ENCODE measurements around the gene VSIG10L2.

The VSIG10L2 gene

GRCh38 chr11:125951731-125952130 is 5.9 kb downstream of the VSIG10L2 start:
- ATAC-seq: peak; percentile 55
- no peak for TF ChIP-seq RARB (CRISPR knock-in tag; IDR thresholded peaks at IDR 0.05)
- TF ChIP-seq ZFP3 (CRISPR knock-in tag; IDR thresholded peaks at IDR 0.05): no peak
- TF ChIP-seq TOX (CRISPR knock-in tag; IDR thresholded peaks at IDR 0.05; ENCODE audit: borderline replicate concordance): no peak
- no peak for TF ChIP-seq BACH2 (CRISPR knock-in tag; IDR thresholded peaks at IDR 0.05; ENCODE audit: borderline replicate concordance)
- TF ChIP-seq TCF4 (CRISPR knock-in tag; IDR thresholded peaks at IDR 0.05; ENCODE audit: borderline replicate concordance): no peak
- no peak for TF ChIP-seq ZNF8 (CRISPR knock-in tag; IDR thresholded peaks at IDR 0.05)
- no peak for TF ChIP-seq ZNF70 (CRISPR knock-in tag; IDR thresholded peaks at IDR 0.05)

- ATAC-seq: no peak
- TF ChIP-seq CSDC2 (CRISPR knock-in tag; IDR thresholded peaks at IDR 0.05): no peak
Observed at GRCh38 chr11:125952559-125952958, 6.7 kb downstream of the VSIG10L2 start.

- no peak for TF ChIP-seq ISL1 (CRISPR knock-in tag; IDR thresholded peaks at IDR 0.05)
- TF ChIP-seq GLIS3 (CRISPR knock-in tag; IDR thresholded peaks at IDR 0.05): no peak
- TF ChIP-seq TOX (CRISPR knock-in tag; IDR thresholded peaks at IDR 0.05; ENCODE audit: borderline replicate concordance): no peak
- no peak for TF ChIP-seq TCF4 (CRISPR knock-in tag; IDR thresholded peaks at IDR 0.05; ENCODE audit: borderline replicate concordance)
- no peak for TF ChIP-seq OSR1 (CRISPR knock-in tag; IDR thresholded peaks at IDR 0.05)
- TF ChIP-seq TSHZ2 (CRISPR knock-in tag; IDR thresholded peaks at IDR 0.05): no peak
- TF ChIP-seq ESRRG (CRISPR knock-in tag; IDR thresholded peaks at IDR 0.05): no peak
- no peak for TF ChIP-seq RARB (CRISPR knock-in tag; IDR thresholded peaks at IDR 0.05)
- no peak for TF ChIP-seq ARNTL (CRISPR knock-in tag; IDR thresholded peaks at IDR 0.05; ENCODE audit: borderline replicate concordance, low read depth)
- no peak for TF ChIP-seq BACH2 (CRISPR knock-in tag; IDR thresholded peaks at IDR 0.05; ENCODE audit: borderline replicate concordance)
- TF ChIP-seq PPARA (CRISPR knock-in tag; IDR thresholded peaks at IDR 0.05; ENCODE audit: borderline replicate concordance): no peak
- no peak for TF ChIP-seq ZFP30 (CRISPR knock-in tag; IDR thresholded peaks at IDR 0.05)
- TF ChIP-seq ZC3H10 (CRISPR knock-in tag; IDR thresholded peaks at IDR 0.05): no peak
- no peak for TF ChIP-seq CREB5 (CRISPR knock-in tag; IDR thresholded peaks at IDR 0.05; ENCODE audit: low read depth)
- ATAC-seq: peak; percentile 6; the same call in 1 of the 3 replicates
Observed at GRCh38 chr11:125952973-125953372, 7.1 kb downstream of the VSIG10L2 start.

- no peak for ATAC-seq
- TF ChIP-seq ZFP30 (CRISPR knock-in tag; IDR thresholded peaks at IDR 0.05) (no peak), CSDC2 (CRISPR knock-in tag; IDR thresholded peaks at IDR 0.05) (no peak), OSR1 (CRISPR knock-in tag; IDR thresholded peaks at IDR 0.05) (no peak), ZNF8 (CRISPR knock-in tag; IDR thresholded peaks at IDR 0.05) (no peak), CSRNP3 (CRISPR knock-in tag; IDR thresholded peaks at IDR 0.05) (no peak), PPARA (CRISPR knock-in tag; IDR thresholded peaks at IDR 0.05; ENCODE audit: borderline replicate concordance) (no peak), ZNF565 (CRISPR knock-in tag; conservative IDR thresholded peaks at IDR 0.05; ENCODE audit: low read depth) (no peak), POU6F1 (CRISPR knock-in tag; IDR thresholded peaks at IDR 0.05; ENCODE audit: borderline replicate concordance, low read depth) (no peak), ZFP3 (CRISPR knock-in tag; IDR thresholded peaks at IDR 0.05) (no peak), TOX (CRISPR knock-in tag; IDR thresholded peaks at IDR 0.05; ENCODE audit: borderline replicate concordance) (no peak), RARB (CRISPR knock-in tag; IDR thresholded peaks at IDR 0.05) (no peak), SNAI2 (CRISPR knock-in tag; IDR thresholded peaks at IDR 0.05) (no peak)
Observed at GRCh38 chr11:125953401-125953935, 7.6 kb downstream of the VSIG10L2 start.

Measured in SK-N-SH treated with all-trans-retinoic acid at 6 μM for 48 hours (cell line).